Endometrial microvascular endothelial cells (primary cell): Measurements from ENCODE around the gene CXXC5. TPM values are rescaled to one million over a fixed set of nuclear protein-coding genes. Genes with fewer than 3 reads are reported as not detected.

Experiments
- in situ Hi-C: cut with HindIII; loops from 2 replicates; pipeline ENCODE4 v1.10.0; 2017; ENCODE audit warnings: low sequenced_read_pairs, low pct_unique_long_range_greater_than_20kb; ENCODE audit errors: inconsistent ontology term
- total RNA-seq: library from RNA; depleted of rRNA; stranded (reverse); fragments of >200 nt; gene quantifications from one replicate; pipeline ENCODE4 v1.2.3, GENCODE V29; 2015; ENCODE audit errors: inconsistent ontology term

CXXC5 gene
- total RNA-seq, 1 donor from 2014 or later = 1.5 TPM

- in situ Hi-C loops = no loop called here
These were observed 27.1 kb downstream of the CXXC5 start for GRCh38 chr5:139675213-139675612.

DNA sequence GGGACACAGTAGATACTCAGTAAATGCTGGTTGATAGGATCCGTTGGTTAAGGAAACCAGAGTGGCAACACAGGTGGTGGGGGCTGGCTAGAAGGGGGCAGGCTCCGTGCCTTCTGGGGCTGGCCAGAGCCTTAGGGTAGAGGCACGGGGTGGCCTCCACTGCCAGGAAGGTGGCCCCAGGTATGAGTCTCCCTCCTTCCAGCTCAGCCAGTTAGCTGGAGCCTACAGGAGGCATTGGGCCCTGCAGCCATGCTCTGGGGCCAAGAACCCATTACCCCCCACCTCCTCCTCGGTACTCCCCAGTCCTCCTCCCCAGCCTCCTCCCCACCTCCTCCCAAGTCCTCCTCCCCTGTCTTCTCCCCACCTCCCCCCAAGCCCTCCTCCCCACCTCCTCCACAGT is 27.7 kb downstream of the CXXC5 start:
- in situ Hi-C loops = no loop called here

DNA sequence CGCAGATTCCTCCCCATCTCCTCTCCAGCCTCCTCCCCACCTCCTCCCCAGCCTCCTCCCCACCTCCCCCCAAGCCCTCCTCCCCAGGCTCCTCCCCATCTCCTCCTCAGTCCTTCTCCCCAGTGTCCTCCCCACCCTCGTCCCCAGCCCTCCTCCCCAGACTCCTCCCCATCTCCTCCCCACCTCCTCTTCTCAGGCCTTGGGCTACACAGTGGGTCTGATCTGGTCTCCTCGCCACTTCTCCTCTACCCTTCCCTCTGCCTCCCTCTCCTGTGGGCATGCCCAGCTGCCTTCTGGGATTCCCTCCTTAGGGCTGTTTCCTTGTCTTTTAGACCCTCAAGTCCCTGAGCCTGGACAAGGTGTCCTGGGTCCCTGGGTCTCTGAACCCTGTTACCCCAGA is 28.3 kb downstream of the CXXC5 start:
- in situ Hi-C loops = no loop called here

GRCh38 chr5:139676951-139677735 is 29.0 kb downstream of the CXXC5 start:
- in situ Hi-C loops = no loop called here

DNA sequence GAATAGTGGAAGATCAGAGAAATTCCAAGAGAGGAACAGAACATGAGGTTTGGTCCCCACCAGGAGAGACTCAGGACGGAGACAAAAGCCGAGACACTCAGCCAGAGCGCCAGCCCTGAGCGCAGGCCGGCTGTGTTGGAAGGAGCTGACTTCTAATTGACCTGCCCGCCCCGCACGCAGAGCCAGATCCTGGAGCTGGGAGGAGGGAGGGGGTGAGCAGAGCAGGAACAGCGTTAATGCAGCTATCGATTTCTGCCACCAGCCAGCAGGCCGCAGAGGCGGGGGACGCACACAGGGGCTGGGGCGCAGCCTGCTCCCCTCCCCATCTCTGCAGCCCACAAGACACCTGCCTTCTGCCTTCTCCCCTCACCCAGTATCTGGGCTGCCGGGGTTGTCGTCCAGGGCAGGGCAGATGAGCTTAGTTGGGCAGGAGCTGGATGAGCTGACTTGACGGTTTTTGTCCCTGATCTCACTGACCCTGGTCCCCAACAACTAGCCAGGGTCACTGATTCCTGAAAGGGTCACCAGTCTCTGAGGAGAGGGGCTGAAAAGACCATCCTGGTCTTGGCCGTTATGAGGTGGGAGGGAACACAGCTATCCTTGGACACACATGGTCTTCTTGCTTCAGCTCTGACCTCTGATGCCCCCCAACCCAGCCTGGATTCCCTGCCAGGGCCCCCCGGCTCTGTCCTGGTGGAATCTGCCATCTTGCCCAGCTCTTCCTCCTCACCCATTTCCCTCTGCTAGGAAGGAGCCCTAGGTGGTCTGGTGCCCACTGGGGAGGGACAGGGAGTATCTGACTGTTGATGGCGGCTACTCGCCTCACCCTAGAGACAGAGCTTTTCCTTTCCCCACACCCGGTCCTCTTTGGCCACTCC is 29.8 kb downstream of the CXXC5 start:
- in situ Hi-C loops = no loop called here

GRCh38 chr5:139678751-139679750 is 30.9 kb downstream of the CXXC5 start:
- in situ Hi-C loops = no loop called here

GRCh38 chr5:139680368-139681111 is 32.4 kb downstream of the CXXC5 start:
- in situ Hi-C loops = no loop called here

- in situ Hi-C loops = no loop called here
These were observed 32.9 kb downstream of the CXXC5 start for GRCh38 chr5:139681112-139681458.

DNA sequence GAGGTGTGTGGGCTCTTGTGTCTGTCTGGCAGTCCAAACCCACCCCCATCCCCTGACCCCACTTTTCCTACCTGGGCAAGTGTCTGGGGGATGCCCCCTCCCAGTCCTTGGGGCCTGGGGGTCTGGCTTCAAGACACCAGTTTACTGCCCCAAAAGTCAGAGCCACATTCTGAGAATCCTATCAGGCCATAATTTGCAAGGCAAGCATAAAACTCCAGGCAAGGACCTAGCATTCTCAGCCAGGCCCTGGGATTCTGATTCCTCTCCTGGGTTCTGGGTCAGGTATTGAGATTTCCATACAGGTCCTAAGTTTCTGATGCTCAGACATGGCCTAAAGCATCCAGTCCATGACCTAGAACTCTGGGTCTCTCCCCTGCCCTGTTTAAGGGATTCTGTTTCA is 33.3 kb downstream of the CXXC5 start:
- in situ Hi-C loops = no loop called here

DNA sequence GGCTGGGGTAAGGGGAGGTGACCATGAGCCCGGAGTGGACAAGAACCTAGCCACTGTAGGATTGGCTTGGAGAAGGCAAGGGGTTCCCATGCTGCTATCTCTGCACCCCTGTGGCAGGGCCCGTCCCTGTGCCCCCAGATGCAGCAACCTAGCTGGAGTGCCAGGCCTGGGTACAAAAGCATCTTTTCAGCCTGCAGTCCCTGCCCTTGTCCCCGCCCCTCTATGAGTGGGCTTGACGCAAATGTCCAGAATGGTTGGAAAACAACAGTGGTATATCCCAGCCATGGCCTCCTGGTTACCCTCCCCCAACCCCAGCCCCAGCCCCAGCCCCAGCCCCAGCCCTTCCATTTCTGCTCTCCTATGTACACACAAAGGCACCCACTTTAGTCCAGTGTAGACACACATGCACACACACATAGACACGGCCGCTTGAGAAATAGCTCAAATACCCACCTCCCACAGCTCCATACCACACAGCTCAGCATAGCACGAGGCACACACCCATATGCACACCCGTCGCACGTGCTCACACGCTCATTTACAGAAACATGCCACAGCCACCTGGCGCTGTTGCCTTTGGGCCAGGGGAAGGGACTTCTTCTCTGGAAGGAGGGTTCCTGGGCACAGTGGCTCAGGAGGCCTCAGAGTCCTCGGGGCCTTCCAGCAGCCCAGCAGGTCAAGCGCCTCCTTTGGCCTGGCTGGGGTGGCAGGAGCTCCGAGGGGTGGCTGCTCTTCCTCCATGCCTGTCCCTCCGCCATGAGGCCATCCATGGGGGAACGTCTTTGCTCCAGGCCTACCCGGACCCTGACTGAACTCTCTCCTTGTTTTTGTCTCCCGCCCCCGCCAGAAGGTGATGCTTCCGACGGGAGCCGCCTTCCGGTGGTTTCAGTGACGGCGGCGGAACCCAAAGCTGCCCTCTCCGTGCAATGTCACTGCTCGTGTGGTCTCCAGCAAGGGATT is 34.1 kb downstream of the CXXC5 start:
- in situ Hi-C loops = no loop called here

GRCh38 chr5:139683295-139684271 is 35.4 kb downstream of the CXXC5 start:
- in situ Hi-C loops = no loop called here

DNA sequence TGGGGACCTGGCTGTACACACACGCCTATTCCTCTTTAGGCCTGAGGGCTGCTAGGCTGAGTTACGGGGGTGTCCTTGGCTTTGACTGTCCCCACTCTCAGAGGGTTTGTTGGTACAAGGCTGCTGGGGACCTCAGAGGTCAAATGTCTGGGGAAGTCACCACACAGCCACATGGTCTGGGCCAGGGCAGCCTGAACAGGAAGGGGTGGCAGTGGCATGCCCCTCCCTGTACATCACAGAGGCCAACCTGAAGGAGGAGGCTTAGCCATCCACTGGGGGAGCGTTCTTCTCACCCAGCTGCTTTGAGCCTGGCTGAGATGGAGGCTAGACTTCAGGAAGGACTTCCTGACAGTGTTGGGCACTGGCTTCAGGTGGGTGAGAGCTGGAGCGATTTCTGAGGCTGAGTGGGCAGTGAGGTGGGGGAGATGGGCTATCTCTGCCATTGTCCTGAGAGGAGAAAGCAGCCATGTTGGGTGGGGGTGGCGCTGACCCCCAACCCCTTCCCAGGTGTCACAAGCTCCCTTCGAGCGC is 36.3 kb downstream of the CXXC5 start:
- in situ Hi-C loops = no loop called here

GRCh38 chr5:139684881-139685749 is 37.0 kb downstream of the CXXC5 start:
- in situ Hi-C loops = no loop called here

DNA sequence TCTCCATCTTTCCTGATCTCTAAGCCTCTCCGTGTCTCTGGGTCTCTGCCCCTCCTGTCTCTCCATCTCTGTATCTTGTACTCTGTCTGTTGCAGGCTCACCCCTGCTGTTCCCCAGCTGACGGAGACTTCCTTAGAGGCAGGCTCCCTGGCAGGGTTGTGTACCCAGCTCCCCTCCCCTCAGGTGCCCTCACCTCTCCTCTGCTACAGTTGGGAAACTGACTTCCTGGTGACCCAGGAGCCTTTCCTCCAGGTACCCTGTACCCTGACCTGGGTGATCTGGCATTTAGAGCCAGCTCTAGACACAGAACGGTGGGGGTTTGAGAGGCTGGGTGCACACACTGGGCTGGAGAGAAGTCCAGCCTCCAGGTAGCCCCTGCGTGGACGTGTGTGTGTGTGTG is 37.7 kb downstream of the CXXC5 start:
- in situ Hi-C loops = no loop called here

- in situ Hi-C loops = no loop called here
These were observed 38.2 kb downstream of the CXXC5 start for GRCh38 chr5:139686356-139686705.
